DMS 273 (cell line): ENCODE results near the gene TRPM3.

Experiments used
- DNase-seq: peaks from one replicate; lab custom pipeline; 2025; ENCODE audit not compliant: unreplicated experiment; lab: John Stamatoyannopoulos, UW

The TRPM3 gene

DNA sequence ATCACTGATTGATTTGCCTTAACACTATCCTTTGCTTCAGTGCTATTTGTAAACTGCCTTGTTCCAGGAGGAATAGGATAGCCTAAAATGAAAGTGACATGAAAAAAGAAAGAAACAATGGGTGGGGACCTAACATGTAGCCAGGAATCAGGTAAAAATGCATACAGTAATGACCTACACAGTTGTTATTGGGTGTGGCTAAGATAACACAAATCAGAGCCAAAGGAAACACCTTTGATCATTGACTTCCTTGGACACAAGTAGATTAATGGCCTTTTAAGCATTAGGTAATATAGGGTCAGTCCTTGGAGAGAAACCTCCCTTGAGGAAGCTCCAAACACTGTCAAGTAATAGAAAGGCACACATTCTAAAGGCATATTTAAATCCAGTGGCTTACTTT lies 220.4 kb downstream of the TRPM3 start:
- DNase-seq = no peak

- no peak for DNase-seq
These were observed 227.8 kb downstream of the TRPM3 start for GRCh38 chr9:70893580-70894122.

DNA sequence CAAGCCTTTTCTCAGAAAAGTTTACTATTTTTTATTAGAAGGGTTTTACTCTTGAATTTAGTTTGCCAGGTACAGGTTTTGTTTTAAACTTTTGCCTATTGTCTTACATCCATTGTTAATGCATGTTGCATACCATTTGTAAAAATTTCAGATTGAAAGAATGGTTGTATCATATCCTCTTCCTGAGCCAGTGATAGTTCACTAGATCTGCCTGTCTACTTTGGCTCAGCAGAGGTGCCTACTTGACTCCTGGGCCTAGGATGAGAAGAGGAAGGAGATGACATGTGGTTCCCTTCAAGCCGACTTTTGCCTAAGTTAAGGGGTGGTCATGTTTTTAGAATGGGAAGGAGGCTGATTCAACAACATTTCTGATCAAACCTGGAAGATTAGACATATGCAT lies 232.9 kb downstream of the TRPM3 start:
- no peak for DNase-seq

DNA sequence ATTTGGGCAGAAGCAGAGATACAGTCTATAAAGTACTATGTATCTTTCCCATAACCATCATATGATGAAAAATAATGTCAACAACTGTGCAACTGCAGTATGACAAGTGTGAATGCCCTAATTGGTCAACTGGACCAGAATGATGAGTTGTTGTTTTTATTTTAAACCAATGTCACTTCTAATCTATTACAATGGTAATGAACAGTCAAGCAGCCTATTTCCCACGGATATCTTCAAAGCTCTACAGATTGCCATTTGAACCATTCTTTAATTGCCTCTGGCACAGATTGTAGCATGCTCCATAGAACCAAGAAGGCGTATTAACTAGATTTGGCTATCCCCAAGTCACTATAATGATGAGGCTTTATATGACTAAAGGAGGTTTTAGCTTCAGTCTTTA lies 233.6 kb downstream of the TRPM3 start:
- DNase-seq = no peak

- DNase-seq = no peak
These were observed 237.2 kb downstream of the TRPM3 start for GRCh38 chr9:70883963-70884793.

- DNase-seq = no peak
These were observed 238.4 kb downstream of the TRPM3 start for GRCh38 chr9:70883056-70883455.

GRCh38 chr9:70881333-70881732 lies 240.1 kb downstream of the TRPM3 start:
- DNase-seq = no peak

DNA sequence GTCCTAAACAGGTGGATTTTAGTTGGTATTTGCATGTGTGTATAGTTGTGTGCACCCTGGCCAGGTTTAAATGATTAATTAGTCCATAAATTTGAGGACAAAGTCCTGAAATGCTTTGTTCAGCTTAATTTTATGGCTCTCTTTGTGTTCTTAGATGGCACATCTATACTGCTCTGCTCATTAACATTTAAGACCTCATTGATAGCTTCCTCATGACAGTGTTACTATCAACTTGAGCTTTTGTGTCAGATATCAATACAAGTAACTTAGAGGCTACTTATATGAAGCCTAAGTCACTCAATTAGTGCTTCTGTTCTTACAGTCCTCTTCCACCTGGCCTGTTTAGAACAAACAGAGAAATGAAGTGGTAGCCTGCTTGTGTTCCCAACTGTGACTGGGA lies 240.9 kb downstream of the TRPM3 start:
- DNase-seq = no peak

DNA sequence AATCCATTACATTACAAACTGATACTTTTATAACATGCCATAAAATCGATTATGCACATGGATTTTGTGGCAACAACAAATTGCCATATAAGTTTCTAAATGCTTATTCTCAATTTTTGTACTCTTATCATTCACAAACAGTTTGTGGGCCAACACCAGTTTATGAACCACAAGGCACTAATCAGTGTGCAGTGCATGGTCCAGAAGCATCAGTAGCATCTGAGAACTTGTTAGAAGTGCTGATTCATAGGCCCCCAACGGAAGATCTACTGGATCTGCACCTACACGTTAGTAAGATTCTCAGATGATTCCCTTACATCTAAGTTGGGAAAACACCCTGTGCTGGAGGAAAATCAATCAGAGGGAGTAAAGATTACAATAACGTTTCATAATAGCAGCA lies 242.8 kb downstream of the TRPM3 start:
- DNase-seq = no peak

DNA sequence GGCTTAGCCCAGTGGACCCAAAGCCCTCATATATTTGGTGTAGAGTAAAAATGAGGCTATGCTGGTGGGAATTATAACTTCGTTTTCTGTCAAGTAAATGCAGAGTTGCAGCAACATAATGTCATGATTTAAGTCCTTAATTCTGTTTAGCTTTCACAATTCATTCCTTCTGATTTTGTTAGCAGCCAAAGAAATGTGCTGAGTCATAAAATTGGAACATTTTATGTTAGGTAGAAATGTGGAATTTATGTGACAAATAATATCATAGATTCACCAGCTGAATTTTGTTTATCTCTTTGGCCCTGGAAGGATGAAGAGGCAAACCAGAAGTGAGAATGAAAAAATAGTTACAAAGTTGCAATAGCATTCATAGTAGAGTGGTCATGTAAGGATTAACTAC lies 247.0 kb downstream of the TRPM3 start:
- DNase-seq = no peak

- no peak for DNase-seq
These were observed 247.9 kb downstream of the TRPM3 start for GRCh38 chr9:70873506-70873905.

DNA sequence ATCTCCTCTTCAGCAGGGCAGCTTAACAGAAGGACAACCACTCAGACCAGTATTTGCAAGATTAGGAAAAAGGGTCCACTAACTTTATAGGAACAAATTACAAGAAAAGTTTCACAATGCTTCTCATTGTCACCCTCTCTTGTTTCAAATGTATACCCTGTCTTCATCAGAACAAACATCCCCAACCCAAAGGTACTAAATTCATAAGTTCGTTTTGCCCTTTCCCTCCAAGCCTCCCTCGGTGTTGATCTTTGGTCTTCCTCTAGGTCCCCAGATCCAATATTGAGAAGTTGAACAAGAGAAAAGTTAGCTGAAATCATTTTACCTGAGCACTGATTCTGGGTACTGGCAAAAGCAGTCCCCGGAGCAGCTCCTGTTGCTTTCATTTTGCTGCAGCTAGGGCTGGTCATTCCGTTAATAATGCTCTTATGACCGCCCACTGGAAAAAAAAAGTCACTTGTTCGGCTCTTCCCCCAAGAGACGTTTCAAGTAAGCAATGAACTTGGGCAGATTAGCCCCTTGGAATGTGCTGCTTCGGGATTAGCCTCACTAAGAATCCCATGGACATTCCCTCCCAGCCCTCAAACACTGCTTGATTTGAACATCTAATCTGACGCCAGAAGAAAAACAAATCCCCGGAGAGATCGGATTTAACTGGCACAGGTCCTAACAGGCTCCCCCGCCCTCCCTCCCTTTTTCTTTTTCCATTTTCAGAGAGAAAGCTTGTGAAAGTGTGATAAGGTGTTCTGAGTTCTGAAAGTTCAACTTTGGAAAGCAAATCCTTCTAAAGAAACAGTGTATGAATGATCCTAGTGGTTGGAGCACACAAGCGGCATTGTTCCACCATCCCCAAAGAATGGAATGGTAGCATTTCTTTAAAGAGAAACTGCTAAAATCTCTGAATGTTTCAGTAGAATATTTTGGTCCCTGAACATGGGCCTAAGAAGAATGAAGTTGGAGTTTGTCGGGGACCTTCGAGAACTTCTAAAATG lies 252.5 kb downstream of the TRPM3 start:
- DNase-seq = no peak

DNA sequence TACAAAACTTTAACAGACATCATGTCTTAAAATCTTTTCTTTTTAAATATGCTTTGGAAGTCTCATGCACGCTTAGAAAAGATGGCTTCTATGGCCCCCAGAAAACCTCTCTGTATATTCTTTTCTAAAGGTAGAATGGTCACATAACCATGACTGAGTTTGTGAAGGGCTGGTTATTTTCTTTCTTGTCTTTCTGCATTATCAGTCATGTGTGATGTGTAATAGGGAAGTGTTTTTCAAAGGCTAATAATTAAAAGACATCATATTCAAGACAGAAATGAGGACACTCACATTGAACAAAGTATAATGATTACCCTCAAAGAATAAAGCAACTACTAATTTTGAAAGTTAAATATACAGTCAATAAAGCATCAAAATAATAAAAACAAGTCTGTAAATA lies 253.4 kb downstream of the TRPM3 start:
- DNase-seq = no peak

DNA sequence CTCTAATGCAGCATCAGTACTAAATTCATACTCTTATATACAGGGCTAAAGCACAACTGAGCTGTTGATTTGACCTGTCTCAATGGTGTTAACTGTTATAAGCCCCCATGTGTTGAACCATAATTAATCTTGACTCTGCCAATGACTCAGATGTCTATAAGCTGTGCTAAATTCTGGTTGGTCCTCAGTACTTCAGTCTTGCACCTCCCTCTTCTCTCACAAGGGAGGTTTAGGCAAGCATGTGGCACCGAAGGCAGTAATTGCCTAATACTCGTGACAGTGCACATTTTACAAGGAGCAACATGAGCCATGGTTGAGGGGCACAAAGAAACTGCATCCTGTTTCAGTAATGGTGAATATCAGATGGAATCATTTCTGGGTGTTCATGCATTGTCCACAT lies 255.9 kb downstream of the TRPM3 start:
- DNase-seq = no peak

DNA sequence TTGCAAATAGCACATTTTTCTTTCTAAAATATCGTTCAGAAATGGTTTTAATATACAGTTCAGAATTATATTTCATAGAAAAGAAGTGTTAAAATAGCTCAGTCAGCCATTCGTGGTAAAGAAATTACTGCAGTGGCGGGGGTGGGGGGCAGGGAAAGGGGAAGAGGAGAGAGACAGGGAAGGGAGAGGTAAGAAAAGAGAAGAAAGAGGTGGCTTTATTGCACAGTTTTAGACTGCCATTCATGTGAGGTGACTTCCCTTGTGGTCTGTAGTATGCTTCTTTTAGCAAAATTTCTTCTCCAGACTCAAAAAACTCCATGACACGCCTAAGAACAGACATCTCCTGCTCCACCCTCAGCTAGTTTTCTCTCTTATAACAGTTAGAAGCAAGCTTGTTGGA lies 259.6 kb downstream of the TRPM3 start:
- no peak for DNase-seq

DNA sequence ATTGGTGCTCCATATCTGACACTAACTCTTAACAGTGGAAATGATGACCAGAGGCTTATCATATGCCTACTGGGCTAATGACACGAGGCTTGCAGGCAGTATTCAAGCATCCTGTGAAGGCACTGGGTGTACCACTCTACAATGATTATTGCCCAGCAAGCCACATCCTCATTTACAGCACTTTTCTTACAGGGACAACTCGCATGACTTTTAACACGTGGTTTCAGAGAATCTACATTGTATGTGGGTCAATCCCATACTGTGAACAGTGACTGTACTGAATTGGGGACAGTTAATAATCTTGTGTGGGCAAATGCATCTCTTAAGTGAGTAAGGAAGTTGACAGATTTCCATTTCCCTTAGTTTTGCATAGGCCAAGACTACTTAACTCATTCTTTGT lies 260.0 kb downstream of the TRPM3 start:
- DNase-seq = no peak

- DNase-seq = no peak
These were observed 261.7 kb downstream of the TRPM3 start for GRCh38 chr9:70859694-70860093.

DNA sequence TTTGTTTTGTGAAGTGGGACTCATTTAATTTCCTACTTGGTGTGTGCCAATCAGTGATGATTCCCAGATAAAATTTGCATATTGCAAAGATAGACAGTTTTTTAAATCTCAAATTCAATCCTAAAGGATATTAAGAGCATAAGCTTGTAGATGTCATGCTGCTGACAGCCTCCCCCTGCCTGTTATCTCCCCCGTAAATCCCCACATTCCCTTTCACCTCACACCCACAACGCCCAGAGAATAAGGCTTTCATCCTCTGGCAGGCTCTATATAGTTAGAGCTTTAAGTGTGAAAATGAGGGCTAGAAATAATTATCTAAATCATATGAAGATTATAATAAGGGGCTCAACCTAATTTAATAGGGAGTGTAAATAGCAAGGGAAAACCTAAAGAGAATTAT lies 265.0 kb downstream of the TRPM3 start:
- no peak for DNase-seq

- DNase-seq = no peak
These were observed 268.6 kb downstream of the TRPM3 start for GRCh38 chr9:70852711-70853240.

- no peak for DNase-seq
These were observed 281.2 kb downstream of the TRPM3 start for GRCh38 chr9:70840266-70840665.

- no peak for DNase-seq
These were observed 286.1 kb downstream of the TRPM3 start for GRCh38 chr9:70835323-70835722.
